OCI-LY1 (cell line): ENCODE results near the gene WDR36.

Source experiments
- CTCF ChIP-seq: fragments of 200-600 bp; sonication (generic), shearing (Covaris generic); IDR thresholded peaks from 2 replicates; pipeline ENCODE4 v1.5.1; 2017; ENCODE audit warnings: mild to moderate bottlenecking, antibody characterized with exemption, low read length, moderate library complexity, mixed read lengths
- EZH2 ChIP-seq: fragments of 200-600 bp; sonication (generic), shearing (Covaris generic); IDR thresholded peaks from 2 replicates; pipeline ENCODE4 v1.8.0; 2017; ENCODE audit warnings: borderline replicate concordance, mixed run types, mild to moderate bottlenecking, antibody characterized with exemption, low read length, moderate library complexity, mixed read lengths

- TF ChIP-seq CTCF (no peak), EZH2 (no peak)
Measured at GRCh38 chr5:111133436-111133751, 41.2 kb downstream of the WDR36 start.
